Stimulated activated CD4-positive, alpha-beta T cell treated with anti-CD3 and anti-CD28 coated beads, TNF-alpha, amount 100 ng/mL, for 24 hours (primary cell): Measurements from ENCODE around the gene NPIPB2.
"Not testable (repeated sequence)": the region's sequence is repeated elsewhere in the genome, so short reads cannot be mapped to it uniquely, and the experiment has no call there.

ENCODE experiments used
- DNase-seq, 3 experiments: peaks; one replicate each; pipeline ENCODE4 v3.0.0-alpha.2; 2020; ENCODE audit warnings: low read depth in 3 of 3

NPIPB2 gene

DNA sequence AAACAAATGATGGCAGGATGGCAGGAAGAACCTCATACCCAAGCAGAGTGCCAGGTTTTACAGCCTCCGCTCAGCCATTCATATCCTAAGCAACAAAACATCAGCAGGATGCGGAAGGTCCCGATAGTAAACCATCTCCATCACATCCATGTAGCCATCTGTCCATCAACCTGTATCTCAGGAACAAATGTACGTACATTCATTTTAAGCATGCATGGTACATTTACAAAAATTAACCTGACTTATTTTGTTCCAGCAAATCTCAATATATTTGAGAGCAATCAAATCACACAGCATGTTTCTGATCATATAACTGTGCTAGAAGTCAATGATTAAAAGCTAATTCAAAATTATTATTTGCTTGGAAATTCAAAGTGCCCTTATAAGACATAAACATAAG is at the start of gene NPIPB2:
Gene NPIPB2 (minus strand): TSS at position 101 of the 400 bp plus-strand sequence. CDS start 0 bp downstream, at position 101.
- not testable (repeated sequence) for DNase-seq

DNA sequence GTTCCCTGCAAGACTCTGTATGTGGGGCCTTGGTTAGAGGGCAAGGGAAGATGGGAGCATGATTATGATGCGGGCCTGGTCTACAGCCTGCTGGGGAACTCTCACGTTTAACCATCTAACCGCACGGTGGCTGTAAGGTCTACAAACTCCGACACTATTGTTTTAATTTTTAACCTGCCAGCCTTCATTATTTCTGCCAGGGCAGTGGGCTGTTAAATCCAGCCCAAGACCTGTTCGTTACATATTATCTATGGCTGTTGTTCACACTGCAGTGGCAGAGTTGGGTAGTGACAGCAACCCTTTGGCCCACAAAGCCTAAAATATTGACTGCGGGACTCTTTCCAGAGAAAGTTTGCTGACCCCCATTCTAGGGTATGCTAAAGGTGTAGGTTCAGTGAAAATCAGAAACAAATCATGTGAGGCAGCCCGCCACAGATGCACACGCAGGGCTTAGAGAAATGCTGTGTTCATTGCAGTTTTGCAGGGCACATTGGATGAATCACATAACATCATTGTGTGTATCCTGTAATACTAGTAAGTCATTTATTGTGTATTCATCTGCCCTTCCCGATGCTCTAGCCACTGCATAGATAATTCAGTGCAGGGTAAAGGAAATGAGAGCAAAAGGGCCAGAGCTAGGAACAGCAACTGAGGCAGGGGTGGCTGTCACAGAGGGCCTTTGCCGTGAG is 49.0 kb upstream of the NPIPB2 start:
- DNase-seq = no peak

DNA sequence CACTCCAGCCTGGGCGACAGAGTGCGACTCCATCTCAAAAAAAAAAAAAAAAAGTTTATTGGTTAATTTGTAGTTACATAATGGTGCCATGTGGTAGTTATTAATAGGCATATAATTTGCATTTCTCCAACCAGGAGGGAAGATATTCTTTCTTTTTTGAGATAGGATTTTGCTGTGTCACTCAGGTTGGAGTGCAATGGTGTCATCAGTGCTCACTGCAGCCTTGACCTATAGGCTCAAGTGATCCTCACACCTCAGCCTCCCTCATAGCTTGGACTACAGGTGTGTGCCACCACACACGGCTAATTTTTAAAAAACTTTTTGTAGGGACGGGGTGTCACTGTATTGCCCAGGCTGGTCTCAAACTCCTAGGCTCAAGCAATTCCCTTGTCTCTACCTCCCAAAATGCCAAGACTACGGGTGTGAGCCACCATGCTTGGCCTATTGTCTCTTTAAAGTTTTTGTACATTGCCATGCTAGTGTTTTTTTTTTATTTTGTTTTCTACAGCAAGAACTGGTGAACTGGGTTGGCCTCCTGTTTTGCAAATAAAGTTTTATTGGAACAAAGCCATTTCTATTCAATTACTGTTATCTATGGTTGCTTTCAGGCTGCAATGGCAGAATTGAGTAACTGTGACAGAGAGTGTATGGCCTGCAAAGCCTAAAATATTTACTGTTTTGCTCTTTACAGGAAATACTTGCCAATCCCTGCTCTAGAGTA is 46.6 kb upstream of the NPIPB2 start:
- no peak for DNase-seq

DNA sequence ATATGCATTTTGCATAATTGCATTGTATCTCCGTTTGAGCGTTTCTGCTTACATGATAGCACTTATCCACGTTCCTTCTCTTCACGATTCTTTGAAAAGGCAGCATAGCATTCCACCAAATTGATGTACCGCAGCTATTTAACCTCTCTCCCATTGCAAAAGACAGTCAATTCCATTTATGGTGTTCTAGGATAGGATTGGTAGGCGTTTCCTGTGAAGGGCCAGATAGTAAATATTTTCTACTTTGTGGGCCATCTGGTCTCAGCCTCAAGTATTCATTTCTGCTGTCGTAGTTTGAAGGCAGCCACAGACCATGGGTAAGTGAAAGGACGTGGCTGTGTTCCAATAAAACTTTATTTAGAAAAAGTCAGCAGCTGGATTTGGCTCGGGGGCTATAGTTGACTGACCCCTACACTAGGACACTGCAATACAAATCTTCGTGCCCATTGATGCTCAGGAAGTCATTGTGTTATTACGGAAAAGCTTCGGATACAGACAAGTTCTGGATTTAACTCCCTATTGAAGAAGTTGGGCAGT is 44.7 kb upstream of the NPIPB2 start:
- no peak for DNase-seq

DNA sequence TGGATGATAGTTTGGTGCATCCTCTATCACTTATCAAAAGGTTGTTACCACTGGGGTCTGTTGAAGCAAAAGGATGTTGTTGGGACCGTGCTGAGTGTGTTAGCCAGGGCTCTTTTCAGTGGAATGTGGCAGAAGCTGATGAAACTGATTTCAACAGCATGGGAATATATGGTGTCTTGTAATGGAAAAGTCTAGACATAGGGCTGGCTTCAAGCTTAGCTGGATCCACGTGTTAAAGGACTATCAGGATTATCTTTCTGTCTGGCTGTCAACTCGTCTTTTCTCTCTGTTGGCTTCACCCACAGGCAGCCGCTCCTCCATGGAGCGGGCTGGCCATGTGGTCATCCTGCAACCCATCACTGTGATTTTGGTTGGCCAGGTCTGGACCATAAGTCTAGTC is 43.4 kb upstream of the NPIPB2 start:
- DNase-seq = no peak

DNA sequence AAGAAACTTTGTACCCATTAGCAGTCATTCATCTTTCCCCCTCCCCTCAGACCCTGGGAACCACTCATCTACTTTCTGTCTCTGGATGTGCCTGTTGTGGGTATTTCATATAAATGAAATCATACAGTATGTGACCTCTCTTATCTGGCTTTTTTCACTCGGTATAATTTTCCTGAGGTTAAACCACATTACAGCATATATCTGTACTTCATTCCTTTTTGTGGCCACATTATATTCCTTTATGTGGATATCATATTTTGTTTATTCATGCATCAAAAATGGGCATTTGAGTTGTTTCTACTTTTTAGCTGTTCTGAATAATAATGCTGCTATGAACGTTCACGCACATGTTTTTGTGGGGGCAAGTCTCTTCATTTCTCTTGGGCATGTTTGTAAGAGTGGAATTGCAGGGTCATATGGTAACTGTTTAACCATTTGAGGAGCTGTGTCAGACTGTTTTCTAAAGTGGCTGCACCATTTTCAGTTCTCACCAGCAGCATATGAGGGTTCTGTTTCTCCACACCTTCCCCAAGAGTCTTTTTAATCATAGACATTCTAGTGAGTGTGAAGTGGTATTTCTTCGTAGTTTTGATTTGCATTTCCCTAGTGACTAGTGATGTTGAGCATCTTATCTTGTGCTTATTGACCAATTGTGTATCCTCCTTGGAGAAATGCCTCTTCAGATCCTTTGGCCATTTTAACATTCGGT is 38.4 kb upstream of the NPIPB2 start:
- DNase-seq = no peak

DNA sequence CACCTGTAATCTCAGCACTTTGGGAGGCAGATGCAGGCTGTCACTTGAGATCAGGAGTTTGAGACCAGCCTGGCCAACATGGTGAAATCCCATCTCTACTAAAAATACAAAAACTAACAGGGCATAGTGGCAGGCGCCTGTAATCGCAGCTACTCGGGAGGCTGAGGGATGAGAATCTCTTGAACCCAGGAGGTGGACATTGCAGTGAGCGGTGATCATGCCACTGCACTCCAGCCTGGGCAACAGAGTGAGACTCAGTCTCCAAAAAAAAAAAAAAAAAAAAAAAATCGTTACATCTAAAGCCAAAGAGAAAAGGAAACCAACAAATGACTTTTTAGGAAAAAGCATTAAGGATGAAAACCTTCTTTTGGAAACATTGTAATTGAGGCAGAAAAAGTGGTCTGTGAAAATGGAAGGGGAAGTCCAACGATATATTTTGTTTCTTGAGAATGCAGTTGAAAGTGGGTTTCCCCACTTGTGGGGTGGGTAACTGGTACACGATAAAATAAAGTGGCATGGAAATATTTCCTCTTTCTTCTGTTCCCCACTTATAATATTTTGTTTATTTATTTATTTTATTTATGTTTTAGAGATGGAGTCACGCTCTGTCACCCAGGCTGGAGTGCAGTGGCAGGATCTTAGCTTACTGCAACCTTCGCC is 37.3 kb upstream of the NPIPB2 start:
- DNase-seq = no peak

DNA sequence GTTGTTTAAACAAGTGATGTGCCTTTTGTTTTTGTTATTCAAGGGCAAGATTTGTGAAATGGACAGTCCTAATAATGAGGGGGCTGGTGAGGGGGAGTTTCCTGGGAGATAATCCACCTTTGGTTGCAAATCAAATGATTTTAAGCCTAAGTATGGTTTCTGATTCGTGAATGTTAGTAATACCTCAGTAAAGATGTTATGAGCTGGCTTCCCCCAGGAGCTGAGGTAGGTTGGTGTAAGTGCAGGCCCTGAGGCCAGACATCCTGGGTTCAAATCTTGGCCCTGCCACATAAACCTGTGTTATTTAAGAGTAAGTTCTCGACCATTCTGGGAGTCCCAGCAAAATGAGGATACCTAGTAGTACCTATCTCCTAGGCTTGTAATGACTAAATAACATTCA is 36.2 kb upstream of the NPIPB2 start:
- DNase-seq = no peak

DNA sequence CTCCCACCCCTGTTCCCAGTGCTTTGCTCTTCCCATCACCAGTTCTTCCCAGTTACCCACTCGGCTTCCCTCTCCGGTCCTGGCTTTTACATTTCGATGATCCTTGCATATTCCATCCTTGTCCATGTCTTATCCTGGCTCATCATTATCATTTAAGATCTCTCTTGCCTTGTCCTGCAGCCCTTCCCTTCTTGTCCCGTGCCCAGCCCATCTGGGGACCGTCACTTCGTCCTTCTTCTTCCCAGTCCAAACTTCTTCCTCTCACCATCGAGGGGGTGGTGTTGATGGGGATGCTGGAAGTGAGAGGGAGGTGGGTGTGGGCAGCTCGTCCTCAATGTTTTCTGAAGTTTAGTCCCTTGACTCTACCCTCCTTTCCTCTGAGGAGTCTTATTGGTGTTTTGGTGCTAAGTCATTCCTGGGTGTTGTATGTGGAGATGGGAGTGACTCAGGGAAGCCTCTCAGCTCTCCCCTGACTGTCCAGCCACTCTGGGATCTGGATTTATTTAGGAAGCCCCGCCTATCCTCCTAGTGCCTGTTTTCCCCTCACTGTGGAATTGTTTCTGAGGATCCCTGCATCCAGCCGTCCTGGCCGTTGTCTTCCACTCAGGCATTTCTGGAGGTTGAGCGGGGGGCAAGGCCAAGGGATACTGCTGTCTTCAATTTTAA is 35.7 kb upstream of the NPIPB2 start:
- DNase-seq = no peak

DNA sequence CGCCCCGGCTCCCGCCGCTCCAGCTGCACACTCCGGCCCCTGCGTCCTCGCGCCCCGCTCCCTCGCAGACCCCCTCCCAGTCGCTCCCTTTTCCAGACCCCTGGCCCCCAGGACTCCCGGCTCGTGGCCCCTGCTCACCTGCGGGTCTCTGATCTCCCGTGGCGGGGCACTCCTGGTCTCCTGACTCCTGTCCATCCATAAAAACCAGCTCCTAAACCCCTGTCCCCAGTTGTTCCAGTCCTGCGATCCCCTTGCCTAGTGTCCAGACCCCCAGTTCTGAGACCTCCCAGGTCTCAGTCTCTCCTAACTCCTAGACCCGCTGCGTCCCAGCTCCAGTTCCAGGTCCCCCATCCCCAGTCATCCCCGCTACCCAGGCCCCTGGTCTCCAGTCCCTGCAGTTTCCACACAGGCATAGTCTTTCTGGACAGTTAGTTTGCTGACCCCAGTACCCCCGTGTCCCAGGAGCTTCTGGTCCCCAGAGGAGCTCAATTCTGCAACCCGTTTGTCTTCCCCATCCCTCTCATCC is 35.1 kb upstream of the NPIPB2 start:
- DNase-seq = peak in 1 of 3 experiments; percentile 1

DNA sequence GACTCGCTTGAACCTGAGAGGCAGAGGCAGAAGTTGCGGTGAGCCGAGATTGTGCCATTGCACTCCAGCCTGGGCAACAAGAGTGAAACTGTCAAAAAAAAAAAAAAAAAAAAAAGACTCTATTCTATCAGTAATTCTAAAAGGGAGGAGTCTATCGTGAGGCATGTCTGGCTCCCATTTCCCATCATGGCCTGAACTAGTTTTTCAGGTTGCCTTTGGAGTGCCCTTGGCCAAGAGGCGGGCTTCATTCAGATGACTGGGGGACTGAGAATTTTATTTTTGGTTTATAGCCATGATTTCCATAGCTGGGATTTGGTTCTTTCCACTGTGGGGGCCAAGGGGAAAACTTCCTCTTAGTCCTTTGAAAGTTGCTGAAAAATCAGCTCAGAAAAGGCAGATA is 31.2 kb upstream of the NPIPB2 start:
- no peak for DNase-seq

DNA sequence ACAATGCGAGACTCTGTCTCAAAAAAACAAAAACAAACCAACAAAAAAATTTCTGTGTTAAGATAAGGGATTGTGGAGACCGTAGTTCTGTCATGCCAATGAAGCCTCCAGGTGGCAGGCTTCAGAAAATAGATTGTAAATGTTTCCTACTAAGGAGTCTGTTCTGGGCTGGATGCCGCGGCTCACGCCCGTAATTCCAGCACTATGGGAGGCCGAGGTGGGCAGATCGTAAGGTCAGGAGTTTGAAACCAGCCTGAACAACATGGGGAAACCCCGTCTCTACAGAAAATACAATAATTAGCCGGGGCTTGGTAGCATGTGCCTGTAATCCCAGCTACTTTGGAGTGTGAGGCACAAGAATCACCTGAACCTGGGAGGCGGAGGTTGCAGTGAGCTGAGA is 30.3 kb upstream of the NPIPB2 start:
- DNase-seq = no peak

DNA sequence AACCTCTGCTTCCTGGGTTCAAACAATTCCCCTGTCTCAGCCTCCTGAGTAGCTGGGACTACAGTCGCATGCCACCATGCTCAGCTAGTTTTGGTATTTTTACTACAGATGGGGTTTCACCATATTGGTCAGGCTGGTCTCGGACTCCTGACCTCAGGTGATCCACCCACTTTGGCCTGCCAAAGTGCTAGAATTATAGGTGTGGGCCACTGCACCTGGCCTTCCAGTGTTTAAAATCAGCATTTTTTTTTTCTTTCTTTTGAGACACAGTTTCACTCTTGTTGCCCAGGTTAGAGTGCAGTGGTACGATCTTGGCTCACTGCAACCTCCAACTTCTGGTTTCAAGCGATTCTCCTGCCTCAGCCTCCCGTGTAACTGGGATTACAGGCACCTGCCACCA is 28.4 kb upstream of the NPIPB2 start:
- DNase-seq = not testable (repeated sequence)

DNA sequence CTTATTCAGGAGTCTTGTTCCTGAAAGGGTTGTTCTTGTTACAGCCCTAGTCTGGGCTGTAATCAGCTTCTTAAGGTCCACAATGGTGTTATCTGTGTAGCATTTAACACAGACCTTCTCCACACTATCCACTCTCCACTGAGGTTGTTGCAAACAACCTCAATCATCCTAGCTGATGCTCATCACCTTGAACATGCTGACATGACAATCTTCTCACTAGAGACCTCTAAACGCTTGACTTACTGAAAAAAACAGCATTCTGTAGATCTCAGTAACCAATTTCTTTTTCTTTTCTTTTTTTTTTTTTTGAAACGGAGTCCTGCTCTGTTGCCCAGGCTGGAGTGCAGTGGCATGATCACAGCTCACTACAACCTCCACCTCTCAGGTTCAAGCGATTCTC is 26.7 kb upstream of the NPIPB2 start:
- DNase-seq = no peak

DNA sequence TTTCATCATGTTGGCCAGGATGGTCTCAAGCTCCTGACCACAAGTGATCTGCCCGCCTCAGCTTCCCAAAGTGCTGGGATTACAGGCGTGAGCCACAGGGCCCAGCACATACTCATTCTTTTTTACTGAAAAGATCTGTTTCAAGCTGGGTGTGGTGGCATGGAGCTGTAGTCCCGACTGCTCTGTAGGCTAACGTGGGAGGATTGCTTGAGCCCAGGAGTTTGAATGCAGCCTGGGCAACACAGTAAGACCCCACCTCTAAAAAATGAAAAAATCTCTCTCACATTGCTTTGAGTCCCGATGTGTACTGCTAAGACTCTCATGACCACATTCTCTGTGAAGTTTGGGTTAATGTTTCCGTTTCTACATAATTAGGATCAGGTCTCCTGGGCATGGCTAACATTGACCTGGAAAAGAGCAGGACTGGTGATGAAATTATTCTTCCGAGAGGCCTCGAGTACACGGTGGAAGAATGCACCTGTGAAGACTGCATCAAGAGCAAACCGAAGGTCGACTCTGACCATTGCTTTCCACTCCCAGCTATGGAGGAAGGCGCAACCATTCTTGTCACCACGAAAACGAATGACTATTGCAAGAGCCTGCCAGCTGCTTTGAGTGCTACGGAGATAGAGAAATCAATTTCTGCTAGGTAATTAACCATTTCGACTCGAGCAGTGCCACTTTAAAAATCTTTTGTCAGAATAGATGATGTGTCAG is 25.5 kb upstream of the NPIPB2 start:
- no peak for DNase-seq

DNA sequence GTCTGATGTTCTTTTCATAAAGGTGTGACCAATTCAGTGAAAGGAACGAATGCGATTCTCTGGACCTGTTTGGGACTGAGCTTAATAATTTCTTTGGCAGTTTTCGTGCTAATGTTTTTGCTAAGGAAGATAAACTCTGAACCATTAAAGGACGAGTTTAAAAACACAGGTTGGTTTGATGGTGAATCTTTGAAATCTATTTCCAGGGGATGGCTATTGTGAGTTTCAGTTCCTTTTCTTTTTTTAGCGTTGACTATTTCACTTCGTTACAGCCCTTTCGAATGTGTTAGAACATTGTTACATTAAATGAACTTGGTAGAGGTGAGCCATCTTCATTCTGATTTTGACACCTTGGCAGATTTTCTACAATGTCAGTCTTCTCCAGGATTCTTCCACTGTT is 24.3 kb upstream of the NPIPB2 start:
- DNase-seq = no peak

DNA sequence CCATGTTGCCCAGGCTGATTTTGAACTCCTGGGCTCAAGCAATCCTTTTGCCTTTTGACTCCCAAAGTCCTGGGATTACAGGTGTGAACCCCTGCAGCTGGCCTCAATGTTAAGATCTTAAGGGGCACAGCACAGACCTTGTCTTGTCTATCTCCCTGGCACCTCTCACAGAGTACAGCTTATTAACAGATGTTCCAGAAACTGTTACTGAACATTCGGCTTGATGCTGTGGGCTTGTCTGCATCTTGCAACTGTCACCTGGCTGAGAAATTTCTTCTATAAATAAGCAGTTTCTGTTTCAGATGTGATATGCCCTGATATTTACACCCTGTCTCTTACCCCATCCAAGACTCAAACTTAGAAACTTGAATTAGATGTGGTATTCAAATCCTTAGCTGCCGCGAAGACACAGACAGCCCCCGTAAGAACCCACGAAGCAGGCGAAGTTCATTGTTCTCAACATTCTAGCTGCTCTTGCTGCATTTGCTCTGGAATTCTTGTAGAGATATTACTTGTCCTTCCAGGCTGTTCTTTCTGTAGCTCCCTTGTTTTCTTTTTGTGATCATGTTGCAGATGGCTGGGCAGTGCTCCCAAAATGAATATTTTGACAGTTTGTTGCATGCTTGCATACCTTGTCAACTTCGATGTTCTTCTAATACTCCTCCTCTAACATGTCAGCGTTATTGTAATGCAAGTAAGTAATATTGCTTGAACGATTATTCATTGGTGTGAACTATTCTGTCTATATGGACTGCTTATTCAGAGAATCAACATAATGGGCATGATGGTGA is 23.1 kb upstream of the NPIPB2 start, which contains the start of gene TNFRSF17:
Gene TNFRSF17 (plus strand): TSS at position 450 of the 791 bp plus-strand sequence. CDS start 115 bp downstream, at position 565.
- no peak for DNase-seq

DNA sequence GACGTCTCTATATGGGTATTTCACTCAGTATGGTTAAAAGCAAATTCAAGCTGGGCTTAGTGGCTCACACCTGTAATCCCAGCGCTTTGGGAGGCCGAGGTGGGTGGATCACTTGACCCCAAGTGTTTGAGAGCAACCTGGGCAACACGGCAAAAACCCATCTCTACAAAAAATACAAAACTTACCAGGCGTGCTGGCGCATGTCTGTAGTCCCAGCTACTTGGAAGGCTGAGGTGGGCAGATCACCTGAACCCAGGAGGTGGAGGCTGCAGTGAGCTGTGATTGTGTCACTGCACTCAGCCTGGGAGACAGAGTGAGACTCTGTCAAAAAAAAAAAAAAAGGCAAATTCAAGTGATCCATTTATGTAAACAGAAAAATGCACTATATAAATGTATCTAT is 21.9 kb upstream of the NPIPB2 start:
- no peak for DNase-seq

DNA sequence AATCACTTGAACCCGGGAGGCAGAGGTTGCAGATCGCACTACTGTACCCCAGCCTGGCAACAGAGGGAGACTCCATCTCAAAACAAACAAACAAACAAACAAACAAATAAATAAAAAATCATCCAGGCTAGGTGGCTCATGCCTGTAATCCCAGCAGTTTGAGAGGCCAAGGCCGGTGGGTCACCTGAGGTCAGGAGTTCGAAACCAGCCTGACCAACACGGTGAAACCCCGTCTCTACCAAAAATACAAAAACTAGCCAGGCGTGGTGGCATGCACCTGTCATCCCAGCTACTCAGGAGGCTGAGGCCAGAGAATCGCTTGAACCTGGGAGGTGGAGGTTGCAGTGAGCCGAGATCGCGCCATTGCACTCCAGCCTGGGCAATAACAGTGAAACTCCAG is 21.1 kb upstream of the NPIPB2 start:
- not testable (repeated sequence) for DNase-seq

DNA sequence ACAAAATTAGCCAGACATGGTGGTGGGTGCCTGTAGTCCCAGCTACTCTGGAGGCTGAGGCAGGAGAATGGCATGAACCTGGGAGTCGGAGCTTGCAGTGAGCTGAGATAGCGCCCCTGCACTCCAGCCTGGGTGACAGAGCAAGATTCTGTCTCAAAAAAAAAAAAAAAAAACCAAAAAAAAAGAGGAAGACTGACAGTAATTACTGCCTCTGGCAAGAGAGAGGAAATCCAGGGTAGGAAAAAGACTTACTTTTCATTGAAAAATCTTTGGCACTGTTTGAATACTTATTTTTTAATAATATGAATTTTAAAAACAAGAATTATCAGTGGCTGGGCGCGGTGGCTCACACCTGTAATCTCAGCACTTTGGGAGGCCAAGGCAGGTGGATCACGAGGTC is 20.6 kb upstream of the NPIPB2 start:
- not testable (repeated sequence) for DNase-seq
